B cell (primary cell): ENCODE measurements around the gene CEP68.

Experiments
- CTCF ChIP-seq: fragments of 200-600 bp; IDR thresholded peaks from one replicate; pipeline ENCODE4 v1.8.0; 2022; ENCODE audit warnings: antibody characterized with exemption, mild to moderate bottlenecking
- EZH2 ChIP-seq: IDR thresholded peaks from 2 replicates; pipeline ENCODE4 v1.6.1; 2012; ENCODE audit warnings: borderline replicate concordance, low read depth, mild to moderate bottlenecking, moderate library complexity, low read length; ENCODE audit not compliant: insufficient read depth, poor library complexity, severe bottlenecking

- TF ChIP-seq CTCF (no peak), EZH2 (no peak)
Measured at GRCh38 chr2:65056215-65057053, at the start of gene CEP68.
